NCI-H748 (cell line): Measurements from ENCODE around the gene DNMBP.

ENCODE experiments used
- DNase-seq: peaks from one replicate; lab custom pipeline; 2025; ENCODE audit not compliant: unreplicated experiment; lab: John Stamatoyannopoulos, UW

The DNMBP gene

GRCh38 chr10:100009793-100010676 lies at the start of gene DNMBP:
DNMBP (minus strand) TSS chr10:100009947; CDS start chr10:99972124, 37,823 bp downstream.
- DNase-seq, result peak; percentile 81

- no peak for DNase-seq
Observed at GRCh38 chr10:100057948-100058347, 48.2 kb upstream of the DNMBP start.

- DNase-seq, result no peak
Observed at GRCh38 chr10:100053686-100054460, 44.1 kb upstream of the DNMBP start.

GRCh38 chr10:100046021-100046486 lies 36.3 kb upstream of the DNMBP start:
- DNase-seq, result peak; percentile 59

- no peak for DNase-seq
Observed at GRCh38 chr10:100045592-100045991, 35.8 kb upstream of the DNMBP start.

- DNase-seq, result no peak
Observed at GRCh38 chr10:100043796-100044195, 34.0 kb upstream of the DNMBP start.

GRCh38 chr10:100043344-100043743 lies 33.6 kb upstream of the DNMBP start:
- DNase-seq, result no peak

GRCh38 chr10:100041306-100042002 lies 31.7 kb upstream of the DNMBP start:
- DNase-seq, result no peak

- no peak for DNase-seq
Observed at GRCh38 chr10:100038561-100039071, 28.9 kb upstream of the DNMBP start.

GRCh38 chr10:100037758-100038315 lies 28.1 kb upstream of the DNMBP start:
- no peak for DNase-seq

GRCh38 chr10:100036850-100037249 lies 27.1 kb upstream of the DNMBP start:
- DNase-seq, result no peak

- no peak for DNase-seq
Observed at GRCh38 chr10:100033766-100034418, 24.1 kb upstream of the DNMBP start.

- no peak for DNase-seq
Observed at GRCh38 chr10:100027416-100027815, 17.7 kb upstream of the DNMBP start.

GRCh38 chr10:100025576-100025975 lies 15.8 kb upstream of the DNMBP start:
- peak; percentile 64 for DNase-seq

- DNase-seq, result no peak
Observed at GRCh38 chr10:100024748-100025147, 15.0 kb upstream of the DNMBP start.

- peak; percentile 1 for DNase-seq
Observed at GRCh38 chr10:100022403-100022802, 12.7 kb upstream of the DNMBP start.

- DNase-seq, result peak; percentile 34
Observed at GRCh38 chr10:100021322-100021721, 11.6 kb upstream of the DNMBP start.

- peak; percentile 78 for DNase-seq
Observed at GRCh38 chr10:100020886-100021253, 11.1 kb upstream of the DNMBP start.

GRCh38 chr10:100020142-100020885 lies 10.6 kb upstream of the DNMBP start:
- DNase-seq, result peak; percentile 89

GRCh38 chr10:100019787-100020141 lies 10.0 kb upstream of the DNMBP start:
- no peak for DNase-seq
